Ectodermal cell (in vitro differentiated cells): ENCODE results near the gene NAGPA.

ENCODE experiments used
- H3K27ac ChIP-seq: 2 replicates; pipeline ENCODE4 v1.7.0; 2013; ENCODE audit warnings: mild to moderate bottlenecking, low read depth, low read length; ENCODE audit not compliant: insufficient read depth, poor library complexity, severe bottlenecking
- H3K27me3 ChIP-seq: 2 replicates; pipeline ENCODE4 v1.7.0; 2013; ENCODE audit warnings: mild to moderate bottlenecking, low read length; ENCODE audit not compliant: insufficient read depth, control insufficient read depth, poor library complexity, severe bottlenecking
- H3K36me3 ChIP-seq: one replicate; pipeline ENCODE4 v1.7.0; 2013; ENCODE audit warnings: low read length; ENCODE audit not compliant: control insufficient read depth, insufficient read depth
- H3K4me1 ChIP-seq: one replicate; pipeline ENCODE4 v1.7.0; 2013; ENCODE audit warnings: low read length; ENCODE audit not compliant: control insufficient read depth, insufficient read depth
- H3K4me3 ChIP-seq: 2 replicates; pipeline ENCODE4 v1.7.0; 2013; ENCODE audit warnings: low read depth, low read length, control low read depth; ENCODE audit not compliant: insufficient read depth
- H3K9me3 ChIP-seq: 2 replicates; pipeline ENCODE4 v1.7.0; 2013; ENCODE audit warnings: mild to moderate bottlenecking, low read length, moderate library complexity; ENCODE audit not compliant: control insufficient read depth
- WGBS, 2 experiments: methylation state at CpG; one replicate each; pipeline ENCODE4 v1.1.7; 2013; ENCODE audit warnings: missing lambda C conversion rate in 2 of 2; 5-methylcytosine and 5-hydroxymethylcytosine counted together

NAGPA gene

DNA sequence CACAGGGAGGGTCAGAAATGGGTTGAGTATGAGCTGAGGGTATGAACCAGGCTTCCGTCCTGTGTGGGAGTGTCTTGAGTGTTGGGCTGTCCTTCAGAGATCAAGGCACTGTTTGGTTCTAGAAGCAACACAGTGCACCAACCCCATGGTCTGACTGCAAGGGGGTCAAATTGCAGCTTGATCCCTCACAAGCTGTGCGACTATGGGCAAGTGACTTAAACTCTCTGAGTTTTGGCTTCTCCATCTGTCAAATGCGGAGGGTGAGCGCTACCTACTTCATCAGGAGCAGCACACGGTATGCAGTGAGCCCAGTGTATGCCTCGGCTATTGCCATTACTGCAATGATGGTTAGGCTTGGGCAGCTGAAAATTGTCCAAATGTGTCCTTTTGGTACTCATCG lies 54.6 kb downstream of the NAGPA start:
- no peak overlapping the region for H3K4me3 ChIP-seq
- H3K36me3 ChIP-seq, result no peaks in the 10 kb centered on the region
- H3K4me1 ChIP-seq, result no peaks in the 10 kb centered on the region
- H3K27ac ChIP-seq, result no peak overlapping the region
- 93 to 94% methylated on average over 7 of the region's 7 CpGs for WGBS, 2 experiments
- H3K9me3 ChIP-seq, result no peaks in the 10 kb centered on the region
- no peaks in the 10 kb centered on the region for H3K27me3 ChIP-seq

DNA sequence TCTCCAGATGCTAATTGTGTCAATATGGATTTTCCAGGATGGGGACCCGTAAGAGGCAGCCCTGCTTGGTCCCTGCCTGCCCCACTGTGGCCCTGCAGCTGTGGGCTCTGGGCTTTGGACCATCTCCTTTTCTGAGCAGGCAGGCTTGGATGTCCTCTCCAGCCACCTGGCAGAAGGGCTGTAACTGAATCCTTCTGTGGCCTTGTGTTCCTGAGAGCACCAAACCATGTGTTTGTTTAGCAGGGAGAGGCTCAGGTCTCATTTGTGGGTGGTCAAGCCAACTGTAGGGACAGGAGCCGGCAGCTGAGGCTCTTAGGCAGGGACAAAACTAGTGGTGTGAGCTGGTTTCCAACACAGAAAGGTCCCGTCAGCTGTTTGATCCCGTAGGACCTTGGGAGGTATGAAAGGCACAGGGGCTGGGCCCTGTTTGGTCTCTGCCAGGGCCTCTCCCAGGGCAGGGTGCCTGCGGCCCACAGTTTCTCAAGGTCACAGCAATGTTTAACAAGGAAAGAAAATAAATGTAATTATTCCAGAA lies 57.1 kb downstream of the NAGPA start:
- Histone ChIP-seq H3K4me1 (peaks cover 5% of the 10 kb centered on the region), H3K27me3 (no peaks in the 10 kb centered on the region), H3K4me3 (no peak overlapping the region), H3K9me3 (no peaks in the 10 kb centered on the region), H3K36me3 (no peaks in the 10 kb centered on the region), H3K27ac (no peak overlapping the region)
- 87 to 88% methylated on average over 4 to 5 of the region's 5 CpGs for whole genome bisulfite sequencing, 2 experiments

DNA sequence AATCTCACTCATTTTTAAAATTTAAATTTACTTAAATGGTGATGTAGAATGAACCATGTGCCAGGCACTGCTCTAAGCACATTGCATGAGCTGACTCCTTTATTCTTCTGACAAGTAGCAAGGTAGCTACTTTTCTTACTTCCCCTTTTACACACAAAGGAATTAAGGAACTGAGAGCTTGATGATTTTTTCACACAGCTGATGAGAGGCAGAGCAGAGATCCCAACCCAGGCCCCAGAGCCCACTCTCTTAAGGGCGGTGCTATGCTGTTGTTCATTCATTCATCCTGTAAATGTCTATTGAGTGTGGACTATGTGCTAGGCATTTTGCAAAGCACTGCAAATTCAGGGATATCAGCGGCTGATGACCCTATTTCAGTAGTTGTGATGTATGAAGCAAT lies 57.7 kb downstream of the NAGPA start:
- Histone ChIP-seq H3K4me3 (no peak overlapping the region), H3K27me3 (no peaks in the 10 kb centered on the region), H3K4me1 (peaks cover 5% of the 10 kb centered on the region), H3K27ac (no peak overlapping the region), H3K36me3 (no peaks in the 10 kb centered on the region), H3K9me3 (no peaks in the 10 kb centered on the region)
- 94 to 98% methylated on average over 2 of the region's 2 CpGs for WGBS, 2 experiments
